IMR-90 (cell line): ENCODE measurements around the gene AKR7A2. TPM values are rescaled to one million over a fixed set of nuclear protein-coding genes. Genes with fewer than 3 reads are reported as not detected.

Experiments
- ATAC-seq: fragments of 200-7000 bp; cut with Tn5 transposase; 2 replicates; pipeline ENCODE4 v1.9.1; 2020; ENCODE audit warnings: low read depth, mild to moderate bottlenecking, moderate library complexity
- BruUV-seq: library from RNA; stranded (reverse); fragments of 400-500 nt; replicated peaks from 2 replicates; lab custom pipeline; 2021; lab: Mats Ljungman, UMichigan
- CTCF ChIA-PET: fragments of 300-600 bp; formaldehyde crosslinking; extraction: SDS; loops from one replicate; lab custom pipeline; 2021; ENCODE audit warnings: antibody characterized with exemption; lab: Yijun Ruan, JAX
- POLR2A ChIA-PET: fragments of 300-600 bp; sonication (Branson Sonifier 250); formaldehyde crosslinking; loops from one replicate; lab custom pipeline; 2022; ENCODE audit warnings: antibody characterized with exemption; ENCODE audit not compliant: unreplicated experiment; lab: Charles Lee
- DNase-seq: peaks from one replicate; pipeline ENCODE4 v3.0.0; 2013
- H2AFZ ChIP-seq: replicated peaks from 2 replicates; pipeline ENCODE3; 2013; ENCODE audit warnings: low read length, mild to moderate bottlenecking; ENCODE audit not compliant: poor library complexity
- H2AK5ac ChIP-seq: 2 replicates; pipeline ENCODE4 v1.6.1; 2013; ENCODE audit warnings: low read depth, low read length, inconsistent platforms
- H2AK9ac ChIP-seq: replicated peaks from 2 replicates; pipeline ENCODE3; 2013; ENCODE audit warnings: mild to moderate bottlenecking, low read depth, low read length, moderate library complexity; ENCODE audit not compliant: poor library complexity
- H2BK120ac ChIP-seq: 2 replicates; pipeline ENCODE4 v1.6.1; 2013; ENCODE audit warnings: low read depth, low read length, inconsistent platforms
- H2BK15ac ChIP-seq: 3 replicates; pipeline ENCODE4 v1.6.1; 2013; ENCODE audit warnings: low read depth, low read length, inconsistent platforms
- H2BK20ac ChIP-seq: 2 replicates; pipeline ENCODE4 v1.6.1; 2013; ENCODE audit warnings: low read depth, mild to moderate bottlenecking, inconsistent platforms, low read length, moderate library complexity
- H2BK5ac ChIP-seq: 2 replicates; pipeline ENCODE4 v1.6.1; 2013; ENCODE audit warnings: mild to moderate bottlenecking, low read depth, low read length, inconsistent platforms; ENCODE audit not compliant: poor library complexity, severe bottlenecking
- H3K14ac ChIP-seq: replicated peaks from 2 replicates; pipeline ENCODE4 v1.6.1; 2013; ENCODE audit warnings: low read depth, low read length, inconsistent platforms
- H3K18ac ChIP-seq: 2 replicates; pipeline ENCODE4 v1.6.1; 2013; ENCODE audit warnings: low read depth, low read length, control low read depth
- H3K23ac ChIP-seq: 2 replicates; pipeline ENCODE4 v1.6.1; 2013; ENCODE audit warnings: low read depth, low read length, inconsistent platforms
- H3K27ac ChIP-seq: 2 replicates; pipeline ENCODE4 v1.5.1; 2013; ENCODE audit warnings: mild to moderate bottlenecking, control low read depth, low read length; ENCODE audit not compliant: insufficient read depth
- H3K27me3 ChIP-seq: 2 replicates; pipeline ENCODE4 v1.6.1; 2013; ENCODE audit warnings: low read length; ENCODE audit not compliant: control insufficient read depth, insufficient read depth
- H3K36me3 ChIP-seq: 2 replicates; pipeline ENCODE4 v1.6.1; 2013; ENCODE audit warnings: low read length, mixed read lengths; ENCODE audit not compliant: control insufficient read depth, insufficient read depth
- H3K4ac ChIP-seq: 2 replicates; pipeline ENCODE4 v1.6.1; 2013; ENCODE audit warnings: low read depth, low read length, inconsistent platforms
- H3K4me1 ChIP-seq: 2 replicates; pipeline ENCODE4 v1.6.1; 2013; ENCODE audit warnings: low read length, mixed read lengths; ENCODE audit not compliant: control insufficient read depth, insufficient read depth
- H3K4me2 ChIP-seq: 2 replicates; pipeline ENCODE4 v1.6.1; 2013; ENCODE audit warnings: low read depth, mild to moderate bottlenecking, control low read depth, low read length, moderate library complexity
- H3K4me3 ChIP-seq: 2 replicates; pipeline ENCODE4 v1.5.1; 2013; ENCODE audit warnings: low read depth, mild to moderate bottlenecking, control low read depth, low read length, moderate library complexity; ENCODE audit not compliant: insufficient read depth
- H3K56ac ChIP-seq: 2 replicates; pipeline ENCODE4 v1.6.1; 2013; ENCODE audit warnings: low read length, inconsistent platforms; ENCODE audit not compliant: insufficient read depth; ENCODE audit errors: extremely low read depth
- H3K79me1 ChIP-seq, 2 experiments: 2 replicates each; pipeline ENCODE4 v1.6.1; 2013; ENCODE audit warnings: low read length in 2 of 2, inconsistent platforms in 1 of 2, low read depth in 1 of 2
- H3K9ac ChIP-seq: 2 replicates; pipeline ENCODE4 v1.6.1; 2013; ENCODE audit warnings: low read depth, low read length, control low read depth
- H3K9me1 ChIP-seq: 2 replicates; pipeline ENCODE4 v1.6.1; 2013; ENCODE audit warnings: low read length, inconsistent platforms; ENCODE audit not compliant: insufficient read depth
- H3K9me3 ChIP-seq: 2 replicates; pipeline ENCODE4 v1.6.1; 2013; ENCODE audit warnings: low read length; ENCODE audit not compliant: control insufficient read depth, insufficient read depth
- H4K20me1 ChIP-seq: 2 replicates; pipeline ENCODE4 v1.6.1; 2013; ENCODE audit warnings: low read length, inconsistent platforms; ENCODE audit not compliant: insufficient read depth
- H4K5ac ChIP-seq: 2 replicates; pipeline ENCODE4 v1.6.1; 2013; ENCODE audit warnings: mild to moderate bottlenecking, low read depth, low read length, control low read depth
- H4K8ac ChIP-seq, 2 experiments: 2 replicates each; pipeline ENCODE4 v1.6.1; 2013; ENCODE audit warnings: low read depth in 2 of 2, low read length in 2 of 2, control low read depth in 1 of 2, inconsistent platforms in 1 of 2
- H4K91ac ChIP-seq: 2 replicates; pipeline ENCODE4 v1.6.1; 2013; ENCODE audit warnings: low read depth, low read length, inconsistent platforms; ENCODE audit not compliant: insufficient read depth
- BHLHE40 ChIP-seq: fragments of 150-350 bp; IDR thresholded peaks from 2 replicates; pipeline ENCODE4 v1.6.1; 2016; ENCODE audit warnings: mild to moderate bottlenecking, low read depth, low read length
- CEBPB ChIP-seq: IDR thresholded peaks from 2 replicates; pipeline ENCODE4 v1.6.1; 2012; ENCODE audit warnings: low read depth, low read length, improper control_type of control experiment
- CTCF ChIP-seq: conservative IDR thresholded peaks from 2 replicates; pipeline ENCODE4 v1.5.1; 2012; ENCODE audit warnings: mild to moderate bottlenecking, low read depth, low read length, improper control_type of control experiment
- ELK1 ChIP-seq: fragments of 150-350 bp; IDR thresholded peaks from 2 replicates; pipeline ENCODE4 v1.6.1; 2016; ENCODE audit warnings: low read depth, mild to moderate bottlenecking, low read length, moderate library complexity, borderline replicate concordance
- FOS ChIP-seq: fragments of 150-350 bp; IDR thresholded peaks from 2 replicates; pipeline ENCODE4 v1.6.1; 2016; ENCODE audit warnings: low read depth, low read length
- MAFK ChIP-seq: IDR thresholded peaks from 2 replicates; pipeline ENCODE4 v1.6.1; 2012; ENCODE audit warnings: low read depth, low read length, improper control_type of control experiment
- MAZ ChIP-seq: IDR thresholded peaks from 2 replicates; pipeline ENCODE4 v1.6.1; 2012; ENCODE audit warnings: low read depth, mild to moderate bottlenecking, low read length, improper control_type of control experiment, moderate library complexity, borderline replicate concordance
- MXI1 ChIP-seq: IDR thresholded peaks from 2 replicates; pipeline ENCODE4 v1.6.1; 2012; ENCODE audit warnings: low read depth, mild to moderate bottlenecking, low read length, moderate library complexity, borderline replicate concordance
- NFE2L2 ChIP-seq: fragments of 150-350 bp; IDR thresholded peaks from 2 replicates; pipeline ENCODE4 v1.6.1; 2016; ENCODE audit warnings: low read depth, mild to moderate bottlenecking, low read length
- POLR2A ChIP-seq: IDR thresholded peaks from 2 replicates; pipeline ENCODE4 v1.6.1; 2012; ENCODE audit warnings: mild to moderate bottlenecking, low read depth, low read length
- RAD21 ChIP-seq: IDR thresholded peaks from 2 replicates; pipeline ENCODE4 v1.6.1; 2012; ENCODE audit warnings: low read length, improper control_type of control experiment
- RCOR1 ChIP-seq: IDR thresholded peaks from 2 replicates; pipeline ENCODE4 v1.6.1; 2012; ENCODE audit warnings: mild to moderate bottlenecking, low read length, improper control_type of control experiment; ENCODE audit not compliant: insufficient replicate concordance
- RFX5 ChIP-seq: IDR thresholded peaks from 2 replicates; pipeline ENCODE4 v1.8.0; 2012; ENCODE audit warnings: low read depth, mild to moderate bottlenecking, low read length, moderate library complexity
- SMC3 ChIP-seq: fragments of 150-350 bp; IDR thresholded peaks from 2 replicates; pipeline ENCODE4 v1.6.1; 2016; ENCODE audit warnings: low read depth, mild to moderate bottlenecking, antibody characterized with exemption, low read length, moderate library complexity
- USF2 ChIP-seq: fragments of 150-350 bp; IDR thresholded peaks from 2 replicates; pipeline ENCODE4 v1.6.1; 2017; ENCODE audit warnings: mild to moderate bottlenecking, antibody characterized with exemption, low read length, low read depth
- WGBS, 2 experiments: methylation state at CpG; one replicate each; pipeline versions ENCODE4 v1.1.5 to v1.1.7; 2013; ENCODE audit warnings: missing lambda C conversion rate in 2 of 2; ENCODE audit not compliant: insufficient read length in 1 of 2; ENCODE audit errors: extremely low coverage in 2 of 2; 5-methylcytosine and 5-hydroxymethylcytosine counted together
- dilution Hi-C: fragments of 300-500 bp; cut with HindIII; formaldehyde crosslinking; loops from one replicate; pipeline ENCODE4 v1.14.3; 2018; ENCODE audit warnings: low sequenced_read_pairs; ENCODE audit not compliant: unreplicated experiment
- in situ Hi-C: fragments of 300-500 bp; cut with MboI; formaldehyde crosslinking; loops from 3 replicates; pipeline ENCODE4 v1.14.3; 2019; ENCODE audit warnings: low sequenced_read_pairs, inconsistent platforms, mixed read lengths
- intact Hi-C: fragments of 100-400 bp; cut with micrococcal nuclease; formaldehyde crosslinking; loops from 2 replicates; pipeline ENCODE4 v1.10.0; 2022
- polyA plus RNA-seq, 3 experiments: library from polyadenylated mRNA; depleted of rRNA; stranded (reverse); fragments of >200 nt; gene quantifications; 2 replicates each; pipeline ENCODE4 v1.2.3, GENCODE V29; 2012; ENCODE audit warnings: low replicate concordance in 1 of 3
- total RNA-seq: library from RNA; depleted of rRNA; stranded (reverse); fragments of >200 nt; gene quantifications from 2 replicates; pipeline ENCODE4 v1.2.3, GENCODE V29; 2012

Gene AKR7A2
- total and polyA plus RNA-seq, 2 of the 4 experiments (the other 2 are of a cell fraction): 55.8 to 60.2 TPM

GRCh38 chr1:19306941-19307340, 5.0 kb downstream of the AKR7A2 start:
- Histone ChIP-seq H4K5ac (no peak overlapping the region), H4K91ac (no peak overlapping the region), H3K14ac (no peak overlapping the region), H3K4ac (no peak overlapping the region), H3K9ac (no peak overlapping the region), H3K18ac (no peak overlapping the region), H3K56ac (no peak overlapping the region), H2BK5ac (no peak overlapping the region), H3K27me3 (no peaks in the 10 kb centered on the region), H4K8ac (no peak overlapping the region), H3K79me1 (peaks cover 14 to 32% of the 10 kb centered on the region in 2 experiments), H2BK15ac (no peak overlapping the region), H3K9me1 (peaks cover 6% of the 10 kb centered on the region), H2BK20ac (no peak overlapping the region), H2BK120ac (no peak overlapping the region), H3K9me3 (no peaks in the 10 kb centered on the region), H4K20me1 (peaks cover 14% of the 10 kb centered on the region), H2AFZ (no peak overlapping the region), H3K4me3 (no peak overlapping the region), H2AK9ac (no peak overlapping the region), H3K27ac (no peak overlapping the region), H3K4me2 (no peak overlapping the region), H2AK5ac (no peak overlapping the region), H3K4me1 (peaks cover 12% of the 10 kb centered on the region), H3K23ac (no peak overlapping the region), H3K36me3 (peaks cover 48% of the 10 kb centered on the region)
- intact Hi-C loops (no loop called here), dilution Hi-C loops (no loop called here), in situ Hi-C loops (no loop called here)
- ChIA-PET CTCF (no interaction called here), POLR2A (no interaction called here)
- 93% methylated on average over 4 of the region's 6 CpGs; no CpG with 5 or more reads in 1 of the 2 experiments for WGBS, 2 experiments
- BruUV-seq: no TSS peak
- ATAC-seq (no peak), DNase-seq (no peak)
- TF ChIP-seq MAFK (no peak), NFE2L2 (no peak), FOS (no peak), CEBPB (no peak), POLR2A (no peak), MAZ (no peak), RFX5 (no peak), SMC3 (no peak), RAD21 (no peak), CTCF (no peak), ELK1 (no peak), RCOR1 (no peak), MXI1 (no peak), USF2 (no peak), BHLHE40 (no peak)
